Fibroblast of skin of left quadriceps (primary cell): ENCODE results near the gene DDX54.
"Not testable (repeated sequence)": the region's sequence is repeated elsewhere in the genome, so short reads cannot be mapped to it uniquely, and the experiment has no call there.

Source experiments
- DNase-seq, 2 experiments: peaks; one replicate each; pipeline ENCODE4 v3.0.0-alpha.2; 2013; ENCODE audit warnings: low read depth in 2 of 2

Gene DDX54

DNA sequence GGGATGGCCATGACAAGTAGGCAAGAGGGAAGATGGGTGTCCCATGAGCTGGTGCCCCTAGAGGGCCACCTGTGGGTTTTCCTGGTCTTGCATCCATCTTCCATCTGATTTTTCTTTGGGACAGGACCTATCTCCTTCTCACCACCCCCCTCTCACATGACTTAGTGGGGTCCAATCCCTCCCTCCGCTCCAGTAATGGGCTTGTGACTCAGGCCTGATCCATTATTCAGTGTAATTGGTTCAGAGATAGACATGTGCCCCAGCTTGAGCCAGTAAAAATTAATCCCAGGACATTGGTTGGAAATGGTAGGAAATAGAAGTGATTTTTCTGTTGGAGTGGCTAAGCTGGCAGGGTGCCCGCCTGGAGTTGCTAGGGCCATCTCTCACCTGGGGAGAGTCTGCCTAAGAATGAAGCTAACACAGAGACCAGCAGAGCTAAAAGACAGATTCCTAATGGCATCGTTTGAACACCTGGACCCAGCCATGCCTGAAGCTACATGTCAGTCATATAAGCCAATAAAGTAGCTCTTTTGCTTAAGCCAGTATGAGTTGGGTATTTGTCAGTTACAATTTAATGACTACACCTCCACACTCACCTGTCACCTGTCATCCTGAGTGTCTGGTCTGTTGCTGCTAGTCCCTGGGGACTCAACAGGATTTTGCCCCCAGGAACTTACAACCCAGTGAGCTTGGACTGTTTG, 64.5 kb downstream of the DDX54 start:
- no peak for DNase-seq

DNA sequence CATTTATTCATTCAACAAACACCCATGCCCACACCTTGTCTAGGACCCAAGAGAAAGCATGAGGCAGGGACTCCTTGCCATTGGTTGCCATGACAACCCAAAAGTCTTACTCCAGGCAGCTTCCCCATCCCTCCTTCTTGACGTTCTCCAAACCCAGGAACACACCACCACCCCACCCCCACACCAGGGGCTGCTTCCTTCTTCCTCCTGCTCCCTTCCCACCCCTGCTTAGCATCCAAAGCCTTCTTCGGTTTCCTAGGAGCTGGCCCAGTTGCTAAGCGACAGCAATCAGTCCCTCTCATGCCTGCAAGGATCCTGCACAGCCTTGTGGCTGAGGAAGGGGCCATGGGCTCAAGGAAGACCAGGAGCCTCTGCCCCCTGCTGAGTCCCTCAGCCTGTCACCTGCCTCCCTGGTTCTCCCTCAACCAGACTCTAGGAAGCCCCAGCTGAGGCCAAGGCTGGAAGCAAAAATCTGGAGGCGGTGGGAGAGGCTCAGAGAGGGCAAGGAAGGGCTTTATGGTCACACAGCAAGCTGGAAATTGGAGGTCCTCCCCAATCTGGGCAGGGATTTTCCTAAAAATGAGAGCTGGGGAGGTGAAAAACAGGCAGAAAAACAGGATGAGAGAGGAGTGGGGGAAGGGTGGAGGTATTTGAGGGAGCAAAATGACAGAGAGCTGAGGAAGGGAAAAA, 65.2 kb downstream of the DDX54 start:
- DNase-seq = no peak

DNA sequence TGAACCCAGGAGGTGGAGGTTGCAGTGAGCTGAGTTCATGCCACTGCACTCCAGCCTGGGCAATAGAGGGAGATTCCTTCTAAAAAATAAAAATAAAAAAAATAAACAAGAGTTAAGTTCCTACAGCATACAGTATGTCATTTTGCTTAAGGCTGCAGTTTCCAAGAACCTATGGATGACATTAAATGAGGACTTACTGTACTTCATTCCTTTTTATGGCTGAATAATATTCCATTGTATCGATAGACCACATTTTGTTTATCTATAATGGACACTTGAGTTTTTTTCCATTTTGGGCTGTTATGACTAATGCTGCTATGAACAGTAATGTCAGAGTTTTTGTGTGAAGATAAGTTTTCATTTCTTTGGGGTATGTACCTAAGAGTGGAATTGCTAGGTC, 67.1 kb downstream of the DDX54 start:
- no peak for DNase-seq

DNA sequence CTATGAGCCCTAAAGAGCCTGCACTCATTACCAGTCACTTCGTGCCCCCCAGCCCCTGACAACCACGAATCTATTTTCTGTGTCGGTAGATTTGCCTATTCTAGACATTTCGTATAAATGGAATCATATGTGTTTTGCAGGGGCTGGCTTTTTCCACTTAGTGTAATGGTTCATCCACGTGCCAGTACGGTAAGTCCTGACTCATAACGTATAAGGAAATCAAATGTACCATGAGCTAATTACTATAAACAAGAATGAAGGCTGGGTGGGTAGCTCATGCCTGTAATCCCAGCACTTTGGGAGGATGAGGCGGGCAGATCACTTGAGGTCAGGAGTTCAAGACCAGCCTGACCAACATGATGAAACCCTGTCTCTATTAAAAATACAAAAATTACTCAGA, 67.6 kb downstream of the DDX54 start:
- DNase-seq = not testable (repeated sequence)

DNA sequence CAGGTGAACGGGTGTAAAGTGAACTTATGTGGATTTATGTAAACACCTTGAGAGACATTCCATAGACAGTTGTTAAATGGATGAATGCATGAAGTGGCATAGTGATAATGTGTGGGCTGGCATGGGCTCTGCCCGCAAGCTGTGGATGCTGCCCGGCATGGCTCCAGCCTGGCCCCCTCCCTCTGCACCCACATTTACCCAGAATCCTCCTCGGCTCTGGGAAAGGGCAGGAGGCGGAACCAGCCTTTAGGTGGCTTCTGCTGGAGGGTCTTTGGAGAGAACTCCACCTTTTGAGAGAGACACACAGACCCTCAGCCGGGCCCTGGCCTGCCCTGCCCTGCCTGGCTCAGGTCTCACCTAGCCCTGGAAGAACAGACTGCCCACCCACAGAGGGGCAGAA, 68.4 kb downstream of the DDX54 start:
- no peak for DNase-seq

DNA sequence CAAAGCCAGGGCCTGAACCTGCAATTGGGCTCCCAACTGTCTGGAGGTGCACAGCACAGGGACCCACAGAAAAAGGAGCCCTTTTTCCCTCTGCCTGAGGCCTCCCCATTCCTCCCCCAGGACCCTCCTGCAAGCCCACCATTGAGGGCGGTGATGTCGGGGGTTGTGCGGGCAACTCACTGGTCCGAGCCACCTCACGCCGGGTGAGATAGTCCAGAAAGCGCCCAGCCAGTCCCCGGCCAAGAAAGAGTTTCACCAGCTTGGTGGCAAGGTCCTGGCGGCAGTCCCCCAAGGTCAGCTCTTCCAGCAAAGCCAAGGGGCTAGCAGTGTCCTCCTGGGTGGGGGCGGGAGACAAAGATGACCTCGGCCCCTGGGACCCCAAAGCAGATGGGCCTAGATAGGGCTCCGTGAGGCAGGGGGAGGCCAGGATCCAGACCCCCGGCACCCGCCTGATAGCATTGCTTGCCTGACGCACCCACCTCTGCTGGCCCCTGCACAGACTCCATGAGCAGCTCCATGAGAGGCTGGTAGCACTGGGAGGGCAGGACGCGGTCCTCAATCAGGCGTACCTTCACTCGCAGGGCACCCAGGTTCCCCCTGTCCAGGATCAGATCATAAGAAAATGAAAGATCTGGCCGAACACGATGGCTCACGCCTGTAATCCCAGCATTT, 69.7 kb downstream of the DDX54 start:
- DNase-seq = no peak

DNA sequence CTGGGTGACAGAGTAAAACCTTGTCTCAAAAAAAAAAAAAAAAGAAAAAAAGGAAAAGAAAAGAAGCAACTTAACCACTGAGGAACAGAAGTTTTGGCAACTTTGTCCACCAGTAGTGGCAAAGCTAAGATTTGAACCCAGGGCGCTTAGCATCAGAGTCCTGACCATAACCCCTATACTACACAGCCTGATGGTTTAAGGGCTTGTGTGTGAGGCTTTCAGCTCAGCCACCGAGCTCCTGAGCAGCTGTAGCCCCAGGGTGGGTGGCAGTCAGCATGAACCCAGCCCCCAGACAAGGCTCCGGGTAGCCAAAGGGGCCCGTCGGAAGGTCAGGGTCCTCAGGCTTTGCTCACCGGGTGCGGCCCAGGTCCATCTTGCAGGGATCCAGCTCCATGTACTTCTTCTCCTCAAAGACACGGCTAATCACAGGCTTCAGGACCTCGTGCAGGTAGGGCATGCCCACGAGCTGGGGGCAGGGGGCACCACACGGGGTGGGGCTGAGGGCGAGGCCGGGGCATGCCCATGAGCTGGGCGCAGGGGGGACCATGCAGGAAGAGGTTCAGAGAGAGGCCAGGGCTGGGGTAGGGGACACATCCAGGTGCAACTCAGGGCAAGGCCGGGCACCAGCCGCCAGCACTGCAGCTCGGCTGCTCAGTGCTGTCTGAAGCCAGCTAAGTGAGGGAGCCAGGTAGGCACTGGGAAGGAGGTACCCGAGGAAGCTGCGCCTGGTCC, 70.7 kb downstream of the DDX54 start:
- no peak for DNase-seq

DNA sequence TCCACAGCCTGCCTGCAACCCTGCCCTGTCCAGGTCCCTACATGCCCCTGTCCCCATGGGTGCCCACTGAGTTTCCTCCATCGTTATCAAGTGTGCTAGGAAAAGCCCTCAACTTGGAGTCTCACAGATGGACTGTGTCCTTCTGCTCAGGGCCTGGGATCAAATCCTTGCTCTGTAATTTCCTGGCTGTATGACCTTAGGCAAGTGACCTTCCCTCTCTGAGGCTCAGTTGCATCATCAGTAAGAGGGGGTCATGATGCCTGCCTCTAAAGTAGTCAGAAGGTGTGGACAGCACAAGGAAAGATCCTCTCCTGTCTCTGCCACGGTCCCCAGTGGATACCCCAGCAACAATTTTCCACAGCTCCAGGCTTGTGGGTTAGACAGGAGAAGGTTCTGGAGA, 71.9 kb downstream of the DDX54 start:
- no peak for DNase-seq

DNA sequence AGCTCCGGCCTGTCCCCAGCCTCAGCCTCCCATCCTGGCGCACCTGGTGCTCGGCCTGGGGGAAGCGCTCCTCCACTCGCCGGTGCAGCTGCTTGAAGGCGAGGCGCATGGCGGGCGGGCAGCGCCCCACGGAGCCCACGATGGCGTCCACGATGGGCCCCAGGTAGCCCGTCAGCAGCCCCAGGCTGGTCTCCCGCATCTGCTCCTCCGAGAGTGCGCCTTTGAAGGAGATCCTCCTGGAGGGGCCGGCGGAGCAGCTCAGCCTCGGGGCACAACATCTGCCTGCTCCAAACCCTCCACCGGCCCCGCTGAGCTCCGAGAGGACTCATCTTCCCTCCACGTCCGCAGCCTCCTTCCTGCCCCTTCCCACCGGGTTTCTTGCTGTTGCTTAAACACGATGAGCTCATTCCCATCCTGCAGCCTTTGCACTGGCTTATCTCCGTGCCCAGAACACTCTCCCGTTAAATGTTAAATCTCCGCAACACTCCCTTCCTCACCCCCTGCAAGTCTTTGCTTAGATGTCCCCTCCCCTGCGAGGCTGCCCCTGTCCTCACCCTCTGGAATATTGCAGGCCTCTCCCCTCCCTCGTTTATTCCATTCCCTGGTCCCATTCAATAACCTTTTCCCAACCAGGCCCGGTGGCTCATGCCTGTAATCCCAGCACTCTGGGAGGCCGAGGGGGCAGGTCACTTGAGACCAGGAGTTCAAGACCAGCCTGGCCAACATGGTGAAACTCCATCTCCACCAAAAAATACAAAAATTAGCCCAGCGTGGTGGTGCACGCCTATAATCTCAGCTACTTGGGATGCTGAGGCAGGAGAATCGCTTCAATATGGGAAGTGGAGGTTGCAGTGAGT, 73.0 kb downstream of the DDX54 start:
- DNase-seq = no peak

DNA sequence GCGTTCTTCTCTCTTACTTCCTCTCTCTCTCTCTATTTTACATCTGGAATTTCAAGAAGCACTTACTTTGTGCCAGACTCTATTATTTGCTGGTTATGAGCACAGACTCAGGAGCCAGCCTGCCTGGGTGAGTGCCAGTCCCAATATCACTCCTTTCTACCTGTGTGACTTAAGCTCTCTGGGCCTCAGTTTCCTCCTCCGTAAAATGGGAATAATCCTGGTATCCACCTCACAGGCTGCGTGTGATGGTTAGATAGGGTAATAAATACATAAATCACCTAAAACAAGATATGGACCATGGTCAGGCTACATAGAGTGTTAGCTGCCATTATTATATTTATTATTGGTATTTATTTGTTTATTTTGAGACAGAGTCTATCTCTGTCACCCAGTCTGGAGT, 74.0 kb downstream of the DDX54 start:
- no peak for DNase-seq

DNA sequence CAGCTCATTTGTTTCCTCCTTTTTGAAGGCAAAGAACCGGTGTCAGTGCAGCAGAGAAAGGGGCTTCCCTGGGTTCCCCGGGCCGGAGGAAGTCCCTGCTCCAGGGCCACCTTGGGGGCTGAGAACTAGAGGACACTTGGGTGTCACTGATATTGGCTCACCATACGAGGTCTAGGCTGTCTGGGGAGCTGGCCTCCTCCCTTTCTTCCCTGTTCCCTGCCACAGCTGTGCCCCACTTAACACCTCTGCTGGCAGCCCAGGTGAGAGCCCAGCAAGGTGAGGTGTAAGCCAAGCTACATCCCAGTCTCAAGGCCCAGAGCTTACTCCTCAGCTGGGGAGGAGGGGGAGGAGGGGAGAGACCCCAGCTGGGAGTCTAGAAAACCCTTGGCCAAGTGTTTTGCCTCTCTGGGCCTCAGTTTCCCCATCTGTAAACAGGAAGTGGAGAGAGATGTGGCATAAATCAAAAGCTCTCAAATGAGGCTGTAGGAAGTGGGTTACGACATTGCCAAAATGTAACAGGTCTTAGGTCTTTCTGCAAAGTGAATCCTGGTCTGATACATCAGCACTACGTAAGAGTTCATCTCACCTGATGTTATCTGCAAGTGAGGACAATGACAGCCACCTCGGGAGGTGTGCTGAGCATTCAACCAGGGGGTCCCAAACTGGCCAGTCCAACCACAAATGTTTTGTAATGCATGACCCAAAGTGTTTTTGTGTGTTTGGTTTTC, 75.2 kb downstream of the DDX54 start:
- no peak for DNase-seq

DNA sequence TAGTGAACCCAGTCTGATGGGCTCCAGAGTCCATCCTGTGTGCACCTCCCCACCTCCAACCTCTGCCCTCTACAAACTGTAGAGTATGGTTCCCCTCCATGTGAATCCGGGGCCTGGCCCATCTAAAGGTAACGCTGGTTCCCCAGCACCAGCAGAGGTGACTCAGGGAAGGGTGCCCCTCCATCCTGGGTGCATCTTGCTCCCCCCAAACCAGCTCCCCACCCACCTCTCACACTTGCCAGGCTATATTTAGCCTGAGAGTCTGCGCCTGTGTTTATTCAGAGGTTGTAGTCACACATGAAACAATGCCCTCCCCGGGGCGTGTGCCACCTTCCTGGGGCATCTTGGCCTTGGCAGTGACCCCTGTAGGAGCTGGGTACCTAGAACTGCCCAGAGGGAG, 75.9 kb downstream of the DDX54 start:
- DNase-seq = no peak

DNA sequence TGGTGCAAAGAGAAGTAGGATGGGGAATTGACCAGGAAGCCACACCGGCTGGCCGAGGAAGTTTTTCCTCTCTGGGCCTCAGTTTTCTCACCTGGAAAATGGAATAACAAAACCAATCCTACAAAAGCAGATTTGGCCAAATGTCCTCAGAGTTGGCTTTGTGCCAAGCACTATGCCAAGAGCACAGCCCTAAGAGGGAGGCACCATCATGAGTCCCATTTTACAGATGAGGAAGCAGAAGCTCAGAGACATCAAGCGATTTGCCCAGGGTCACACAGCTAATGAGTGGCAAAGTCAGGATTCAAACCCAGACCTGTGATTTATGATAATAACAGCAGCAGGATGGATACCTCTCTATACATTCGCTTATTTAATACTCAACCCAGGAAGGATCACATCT, 77.0 kb downstream of the DDX54 start:
- no peak for DNase-seq
